ENCODE measurements around the gene NEIL1.

NEIL1 gene

GRCh38 chr15:75360856-75361255 lies 14.0 kb downstream of the NEIL1 start:
- no peak for TF ChIP-seq CTCF (IDR thresholded peaks at IDR 0.05; ENCODE audit: low read depth, low read length)
- H3K4me3 ChIP-seq (ENCODE audit: low read depth, low read length) = no peak overlapping the region

- no peak overlapping the region for H3K4me3 ChIP-seq (ENCODE audit: low read depth, low read length)
- TF ChIP-seq CTCF (IDR thresholded peaks at IDR 0.05; ENCODE audit: low read depth, low read length) = no peak
These were observed 14.6 kb downstream of the NEIL1 start for GRCh38 chr15:75361361-75361988.

- no peak for TF ChIP-seq CTCF (IDR thresholded peaks at IDR 0.05; ENCODE audit: low read depth, low read length)
- H3K4me3 ChIP-seq (ENCODE audit: low read depth, low read length) = no peak overlapping the region
These were observed 15.3 kb downstream of the NEIL1 start for GRCh38 chr15:75361989-75362641.

- TF ChIP-seq CTCF (IDR thresholded peaks at IDR 0.05; ENCODE audit: low read depth, low read length) = no peak
- H3K4me3 ChIP-seq (ENCODE audit: low read depth, low read length) = no peak overlapping the region
These were observed 15.9 kb downstream of the NEIL1 start for GRCh38 chr15:75362642-75363249.

- TF ChIP-seq CTCF (IDR thresholded peaks at IDR 0.05; ENCODE audit: low read depth, low read length) = no peak
- H3K4me3 ChIP-seq (ENCODE audit: low read depth, low read length) = no peak overlapping the region
These were observed 16.9 kb downstream of the NEIL1 start for GRCh38 chr15:75363786-75364185.

GRCh38 chr15:75364881-75365280 lies 18.0 kb downstream of the NEIL1 start:
- no peak for TF ChIP-seq CTCF (IDR thresholded peaks at IDR 0.05; ENCODE audit: low read depth, low read length)

GRCh38 chr15:75366163-75366562 lies 19.3 kb downstream of the NEIL1 start:
- H3K4me3 ChIP-seq (ENCODE audit: low read depth, low read length) = no peak overlapping the region
- TF ChIP-seq CTCF (IDR thresholded peaks at IDR 0.05; ENCODE audit: low read depth, low read length) = no peak

More at GRCh38 chr15:75364881-75365280, 18.0 kb downstream of the NEIL1 start:
- H3K4me3 ChIP-seq (ENCODE audit: low read depth, low read length) = no peak overlapping the region

Measured in WI38 (cell line).